UCSD-AML1 (cell line): ENCODE results near the gene PNKD.
A peak's percentile ranks its signal among the peaks of the same experiment; 100 is the strongest.
"Not testable (repeated sequence)": the region's sequence is repeated elsewhere in the genome, so short reads cannot be mapped to it uniquely, and the experiment has no call there.

Experiments used
- DNase-seq: peaks from one replicate; lab custom pipeline; 2025; ENCODE audit not compliant: unreplicated experiment; lab: John Stamatoyannopoulos, UW

Gene PNKD

GRCh38 chr2:218291318-218292047, 21.2 kb downstream of the PNKD start:
- peak; percentile 67 for DNase-seq

GRCh38 chr2:218292048-218293014, 22.0 kb downstream of the PNKD start, which contains the start of gene TMBIM1:
Gene TMBIM1, minus strand, starts transcription at chr2:218292503. Its CDS starts 10,362 bp downstream, at chr2:218282141.
- peak; percentile 83 for DNase-seq

- DNase-seq = no peak
Measured at GRCh38 chr2:218293715-218294429, 23.6 kb downstream of the PNKD start.

GRCh38 chr2:218294430-218295022, 24.2 kb downstream of the PNKD start:
- no peak for DNase-seq

- no peak for DNase-seq
Measured at GRCh38 chr2:218295029-218295428, 24.7 kb downstream of the PNKD start.

GRCh38 chr2:218296200-218296599, 25.9 kb downstream of the PNKD start:
- DNase-seq = no peak

- peak; percentile 20 for DNase-seq
Measured at GRCh38 chr2:218296847-218297246, 26.5 kb downstream of the PNKD start.

GRCh38 chr2:218298314-218298875, 28.1 kb downstream of the PNKD start:
- DNase-seq = no peak

- no peak for DNase-seq
Measured at GRCh38 chr2:218300141-218300540, 29.8 kb downstream of the PNKD start.

GRCh38 chr2:218301176-218301819, 31.0 kb downstream of the PNKD start:
- peak; percentile 85 for DNase-seq

GRCh38 chr2:218305383-218305782, 35.1 kb downstream of the PNKD start:
- no peak for DNase-seq

- no peak for DNase-seq
Measured at GRCh38 chr2:218306184-218306920, 36.0 kb downstream of the PNKD start.

GRCh38 chr2:218307415-218308090, 37.2 kb downstream of the PNKD start:
- no peak for DNase-seq

- DNase-seq = no peak
Measured at GRCh38 chr2:218310853-218311540, 40.7 kb downstream of the PNKD start.

GRCh38 chr2:218311541-218312266, 41.4 kb downstream of the PNKD start:
- not testable (repeated sequence) for DNase-seq

GRCh38 chr2:218312267-218312756, 42.0 kb downstream of the PNKD start:
- no peak for DNase-seq

- no peak for DNase-seq
Measured at GRCh38 chr2:218313356-218313755, 43.0 kb downstream of the PNKD start.
